Omental fat pad (tissue), 4 donors: ENCODE measurements around the gene ACIN1. TPM values are rescaled to one million over a fixed set of nuclear protein-coding genes. Genes with fewer than 3 reads are reported as not detected.

Experiments
- ATAC-seq: fragments of 150-250 bp; one replicate; pipeline ENCODE4 v1.9.1; 2016; ENCODE audit warnings: mild to moderate bottlenecking, moderate library complexity; ENCODE audit not compliant: low FRiP score
- DNase-seq: peaks from one replicate; pipeline ENCODE4 v3.0.0-alpha.2; 2019; ENCODE audit warnings: low spot score
- total RNA-seq, 4 donors: library from RNA; depleted of rRNA; stranded (reverse); fragments of >200 nt; gene quantifications; one replicate each; pipeline ENCODE4 v1.1.0, GENCODE V29; 2016
- TF ChIP-seq, protein P1 (sequence below), 3 donors: fragments of 450-650 bp; IDR thresholded peaks; one replicate each; pipeline ENCODE4 v1.5.1; 2016 to 2017; ENCODE audit warnings: antibody characterized with exemption in 3 of 3, mild to moderate bottlenecking in 3 of 3, moderate library complexity in 2 of 3

ACIN1 gene
- total RNA-seq, 4 donors from 2014 or later: 85.6 to 143 (median 120) TPM

DNA sequence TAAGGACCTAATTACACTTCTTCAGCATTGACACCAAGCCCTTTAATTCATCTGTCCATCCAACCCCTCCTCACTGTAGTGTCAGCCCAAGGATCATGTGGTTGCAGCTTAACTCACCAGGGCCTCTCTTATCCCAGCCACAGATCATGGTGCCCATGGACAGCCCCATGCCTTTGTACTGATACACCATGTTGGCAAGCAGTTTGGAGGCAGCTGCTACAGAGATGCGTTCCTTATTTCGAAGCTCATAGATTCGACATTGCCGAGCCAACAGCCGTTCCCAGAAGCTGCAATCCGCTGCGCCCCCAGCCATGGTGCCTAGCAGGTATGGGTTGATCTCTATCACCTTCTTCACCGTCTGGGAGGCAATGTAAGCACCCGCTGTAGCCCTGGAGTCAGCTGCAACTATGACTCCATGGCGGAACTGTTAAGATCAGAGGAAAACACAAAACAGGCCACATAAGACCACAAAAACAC is 61.6 kb downstream of the ACIN1 start:
- DNase-seq (no peak), ATAC-seq (no peak)

DNA sequence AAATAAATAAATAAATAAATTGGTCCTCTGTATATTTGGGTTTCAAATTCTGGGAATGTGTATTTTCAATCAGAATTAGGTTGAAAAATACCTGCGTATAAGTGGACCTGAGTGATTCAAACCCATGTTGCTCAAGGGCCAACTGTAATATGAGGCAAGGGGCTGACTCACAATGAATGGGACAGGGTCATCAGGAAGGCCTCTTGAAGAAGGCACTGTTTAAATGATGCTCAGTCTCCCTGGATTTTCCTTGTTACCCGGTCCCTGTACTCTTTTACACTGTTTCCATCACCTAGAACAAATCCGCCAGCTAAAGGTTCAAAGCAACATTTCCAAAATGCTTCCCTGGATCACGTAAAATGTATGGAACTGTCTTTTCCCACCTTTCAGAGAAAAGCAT is 64.0 kb downstream of the ACIN1 start:
- ATAC-seq: no peak
- TF ChIP-seq, protein P1, sequence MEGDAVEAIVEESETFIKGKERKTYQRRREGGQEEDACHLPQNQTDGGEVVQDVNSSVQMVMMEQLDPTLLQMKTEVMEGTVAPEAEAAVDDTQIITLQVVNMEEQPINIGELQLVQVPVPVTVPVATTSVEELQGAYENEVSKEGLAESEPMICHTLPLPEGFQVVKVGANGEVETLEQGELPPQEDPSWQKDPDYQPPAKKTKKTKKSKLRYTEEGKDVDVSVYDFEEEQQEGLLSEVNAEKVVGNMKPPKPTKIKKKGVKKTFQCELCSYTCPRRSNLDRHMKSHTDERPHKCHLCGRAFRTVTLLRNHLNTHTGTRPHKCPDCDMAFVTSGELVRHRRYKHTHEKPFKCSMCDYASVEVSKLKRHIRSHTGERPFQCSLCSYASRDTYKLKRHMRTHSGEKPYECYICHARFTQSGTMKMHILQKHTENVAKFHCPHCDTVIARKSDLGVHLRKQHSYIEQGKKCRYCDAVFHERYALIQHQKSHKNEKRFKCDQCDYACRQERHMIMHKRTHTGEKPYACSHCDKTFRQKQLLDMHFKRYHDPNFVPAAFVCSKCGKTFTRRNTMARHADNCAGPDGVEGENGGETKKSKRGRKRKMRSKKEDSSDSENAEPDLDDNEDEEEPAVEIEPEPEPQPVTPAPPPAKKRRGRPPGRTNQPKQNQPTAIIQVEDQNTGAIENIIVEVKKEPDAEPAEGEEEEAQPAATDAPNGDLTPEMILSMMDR (IDR thresholded peaks at IDR 0.05): no peak
- no peak for DNase-seq

More for the DNA sequence above, 61.6 kb downstream of the ACIN1 start:
- TF ChIP-seq, protein P1 (IDR thresholded peaks at IDR 0.05): no peak

DNA sequence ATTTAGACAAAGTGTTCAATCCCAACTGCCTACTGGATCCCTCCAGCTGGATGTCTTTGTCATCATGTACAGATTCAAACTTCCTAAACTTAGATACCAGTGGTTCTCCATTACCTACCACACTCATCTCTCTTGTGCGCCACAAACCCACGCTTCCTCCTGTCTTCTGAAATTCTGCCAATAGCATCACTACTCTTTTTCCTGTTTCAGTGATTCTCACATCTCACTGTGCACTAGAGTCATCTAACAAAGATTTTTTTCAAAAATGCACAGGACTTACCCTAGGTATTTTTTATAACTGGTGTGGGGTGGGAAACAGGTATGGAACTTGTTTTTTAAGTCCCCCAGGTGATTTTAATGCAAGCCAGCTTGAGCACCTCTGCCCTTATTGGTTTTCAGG is 66.1 kb downstream of the ACIN1 start:
- no peak for ATAC-seq
- DNase-seq: no peak
- TF ChIP-seq, protein P1 (IDR thresholded peaks at IDR 0.05): no peak

DNA sequence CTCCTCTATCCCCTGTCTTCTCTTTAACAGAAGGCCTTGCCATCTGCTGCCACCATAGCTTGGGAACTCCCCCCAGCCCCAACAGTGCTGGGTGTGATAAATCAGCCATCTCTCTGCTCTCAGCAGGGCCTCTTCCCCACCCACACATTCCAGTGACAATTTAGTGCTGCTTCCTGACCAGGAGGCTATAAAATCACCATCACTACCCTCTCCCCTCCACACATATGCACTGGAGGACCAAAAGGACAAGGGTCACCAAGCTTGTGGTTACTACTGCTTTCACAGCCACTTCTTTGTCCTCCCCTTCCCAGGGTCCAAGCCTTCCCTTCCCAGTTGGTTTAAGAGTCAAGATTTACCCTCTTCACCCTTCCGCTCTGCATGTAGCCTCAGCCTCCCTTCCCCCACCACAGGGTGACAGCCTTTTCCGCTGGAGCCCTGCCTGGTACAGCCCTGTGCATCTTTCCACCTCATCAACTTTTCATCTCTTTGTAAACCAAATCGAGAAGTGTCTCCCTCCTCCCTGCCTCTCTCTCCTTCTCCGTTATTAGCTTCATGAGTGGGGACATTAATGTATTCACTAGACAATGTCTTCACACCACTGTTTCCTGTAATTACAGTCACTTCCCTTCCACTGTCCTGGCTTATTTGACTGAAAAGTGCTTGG is 69.7 kb downstream of the ACIN1 start:
- no peak for ATAC-seq
- DNase-seq: no peak
- TF ChIP-seq, protein P1 (IDR thresholded peaks at IDR 0.05): no peak

DNA sequence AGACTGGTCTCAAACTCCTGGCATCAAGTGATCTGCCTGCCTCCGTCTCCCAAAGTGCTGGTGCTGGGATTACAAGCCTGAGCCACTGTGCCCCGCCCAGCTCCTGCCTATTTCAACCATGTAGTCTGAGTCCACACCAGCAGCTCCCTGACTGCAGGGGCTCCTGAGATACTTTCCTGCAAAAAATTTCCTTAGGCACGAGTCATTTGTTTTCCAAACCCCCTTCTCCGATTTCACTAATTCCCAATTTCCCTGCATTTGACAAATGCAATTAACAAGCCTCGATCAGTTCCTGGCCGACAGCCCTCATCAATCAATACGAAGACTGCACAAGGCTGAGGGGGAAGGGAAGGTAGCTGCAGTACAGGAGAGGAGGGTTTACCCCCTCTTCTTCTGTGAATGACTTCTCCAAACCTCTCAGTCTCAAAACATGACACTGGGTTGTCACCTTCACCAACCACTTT is 70.3 kb downstream of the ACIN1 start:
- ATAC-seq: no peak
- DNase-seq: no peak
- TF ChIP-seq, protein P1 (IDR thresholded peaks at IDR 0.05): no peak

DNA sequence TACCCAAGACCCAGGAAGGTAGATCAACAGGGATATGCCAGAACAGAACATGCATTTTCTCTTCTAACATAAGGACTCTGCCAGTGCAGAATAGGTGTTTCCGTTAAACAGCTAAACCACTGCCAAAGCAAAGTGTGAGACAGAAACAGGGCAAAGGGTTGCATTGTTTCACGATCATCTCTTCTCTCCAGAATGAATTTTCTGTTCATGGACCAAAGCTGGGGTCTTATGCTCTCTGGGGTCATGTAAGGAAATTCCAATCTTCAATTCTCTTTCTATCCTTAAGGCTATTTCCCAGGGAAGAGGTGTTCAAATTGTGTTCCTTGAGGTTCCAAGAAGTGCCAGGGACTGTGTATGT is 71.2 kb downstream of the ACIN1 start:
- no peak for DNase-seq
- TF ChIP-seq, protein P1 (IDR thresholded peaks at IDR 0.05): no peak
- no peak for ATAC-seq
